Mesodermal cell (in vitro differentiated cells): ENCODE data around the gene FREM1.

ENCODE experiments used
- H3K27ac ChIP-seq: 2 replicates; pipeline ENCODE4 v1.7.0; 2013; ENCODE audit warnings: mild to moderate bottlenecking, low read depth, low read length, moderate library complexity; ENCODE audit not compliant: severe bottlenecking
- H3K36me3 ChIP-seq: 2 replicates; pipeline ENCODE4 v1.7.1; 2013; ENCODE audit warnings: mild to moderate bottlenecking, low read length, moderate library complexity; ENCODE audit not compliant: control insufficient read depth, insufficient read depth
- H3K4me1 ChIP-seq: one replicate; pipeline ENCODE4 v1.7.1; 2013; ENCODE audit warnings: mild to moderate bottlenecking, low read length; ENCODE audit not compliant: insufficient read depth, control insufficient read depth, poor library complexity, severe bottlenecking
- H3K4me3 ChIP-seq: 2 replicates; pipeline ENCODE4 v1.7.0; 2013; ENCODE audit warnings: low read length, control low read depth, mild to moderate bottlenecking; ENCODE audit not compliant: insufficient read depth, poor library complexity, severe bottlenecking; ENCODE audit errors: extremely low read depth
- H3K9me3 ChIP-seq: 2 replicates; pipeline ENCODE4 v1.7.1; 2013; ENCODE audit warnings: mild to moderate bottlenecking, low read length, moderate library complexity; ENCODE audit not compliant: control insufficient read depth
- WGBS, 2 experiments: methylation state at CpG; one replicate each; pipeline ENCODE4 v1.1.5; 2013; ENCODE audit warnings: missing lambda C conversion rate in 2 of 2; ENCODE audit not compliant: insufficient coverage in 2 of 2; 5-methylcytosine and 5-hydroxymethylcytosine counted together

FREM1 gene

GRCh38 chr9:14768405-14769229 lies 141.6 kb downstream of the FREM1 start:
- Histone ChIP-seq H3K9me3 (no peaks in the 10 kb centered on the region), H3K27ac (no peak overlapping the region), H3K4me1 (no peaks in the 10 kb centered on the region), H3K4me3 (no peak overlapping the region), H3K36me3 (no peaks in the 10 kb centered on the region)
- WGBS, 2 experiments, result 7 to 13% methylated on average over 3 to 4 of the region's 8 CpGs

- H3K4me3 ChIP-seq, result no peak overlapping the region
- 79 to 97% methylated on average over 5 to 6 of the region's 6 CpGs for WGBS, 2 experiments
- no peaks in the 10 kb centered on the region for H3K4me1 ChIP-seq
- no peaks in the 10 kb centered on the region for H3K9me3 ChIP-seq
- no peaks in the 10 kb centered on the region for H3K36me3 ChIP-seq
- H3K27ac ChIP-seq, result no peak overlapping the region
Measured at GRCh38 chr9:14766299-14766698, 143.9 kb downstream of the FREM1 start.

GRCh38 chr9:14761584-14761983 lies 148.6 kb downstream of the FREM1 start:
- no peak overlapping the region for H3K4me3 ChIP-seq
- no peaks in the 10 kb centered on the region for H3K4me1 ChIP-seq
- no peak overlapping the region for H3K27ac ChIP-seq
- H3K9me3 ChIP-seq, result no peaks in the 10 kb centered on the region
- no CpG with 5 or more reads among the region's 2 CpGs for WGBS, 2 experiments
- H3K36me3 ChIP-seq, result no peaks in the 10 kb centered on the region

GRCh38 chr9:14760060-14760459 lies 150.2 kb downstream of the FREM1 start:
- Histone ChIP-seq H3K27ac (no peak overlapping the region), H3K4me3 (no peak overlapping the region), H3K9me3 (no peaks in the 10 kb centered on the region), H3K36me3 (no peaks in the 10 kb centered on the region), H3K4me1 (no peaks in the 10 kb centered on the region)
- WGBS, 2 experiments, result no CpG with 5 or more reads among the region's 1 CpG

GRCh38 chr9:14756291-14756690 lies 153.9 kb downstream of the FREM1 start:
- no peak overlapping the region for H3K27ac ChIP-seq
- WGBS, 2 experiments, result no CpG with 5 or more reads among the region's 1 CpG
- no peaks in the 10 kb centered on the region for H3K36me3 ChIP-seq
- no peaks in the 10 kb centered on the region for H3K9me3 ChIP-seq
- no peak overlapping the region for H3K4me3 ChIP-seq
- no peaks in the 10 kb centered on the region for H3K4me1 ChIP-seq

- H3K4me1 ChIP-seq, result no peaks in the 10 kb centered on the region
- no peak overlapping the region for H3K27ac ChIP-seq
- no peaks in the 10 kb centered on the region for H3K36me3 ChIP-seq
- no CpG with 5 or more reads among the region's 1 CpG for WGBS, 2 experiments
- no peak overlapping the region for H3K4me3 ChIP-seq
- H3K9me3 ChIP-seq, result no peaks in the 10 kb centered on the region
Measured at GRCh38 chr9:14752871-14753270, 157.4 kb downstream of the FREM1 start.

- no peak overlapping the region for H3K4me3 ChIP-seq
- H3K36me3 ChIP-seq, result no peaks in the 10 kb centered on the region
- 63 to 85% methylated on average over 1 of the region's 1 CpG for WGBS, 2 experiments
- no peaks in the 10 kb centered on the region for H3K4me1 ChIP-seq
- H3K9me3 ChIP-seq, result no peaks in the 10 kb centered on the region
- no peak overlapping the region for H3K27ac ChIP-seq
Measured at GRCh38 chr9:14752271-14752670, 158.0 kb downstream of the FREM1 start.

- Histone ChIP-seq H3K4me1 (no peaks in the 10 kb centered on the region), H3K4me3 (no peak overlapping the region), H3K27ac (no peak overlapping the region), H3K9me3 (no peaks in the 10 kb centered on the region), H3K36me3 (peaks cover 7% of the 10 kb centered on the region)
Measured at GRCh38 chr9:14750821-14751220, 159.4 kb downstream of the FREM1 start.

- H3K27ac ChIP-seq, result peak overlapping the region; percentile 31
- peaks cover 7% of the 10 kb centered on the region for H3K36me3 ChIP-seq
- no peak overlapping the region for H3K4me3 ChIP-seq
- WGBS, 2 experiments, result 50 to 55% methylated on average over 7 to 8 of the region's 9 CpGs
- H3K4me1 ChIP-seq, result no peaks in the 10 kb centered on the region
- H3K9me3 ChIP-seq, result no peaks in the 10 kb centered on the region
Measured at GRCh38 chr9:14749741-14750211, 160.5 kb downstream of the FREM1 start.

GRCh38 chr9:14748373-14748772 lies 161.9 kb downstream of the FREM1 start:
- Histone ChIP-seq H3K4me1 (no peaks in the 10 kb centered on the region), H3K36me3 (peaks cover 7% of the 10 kb centered on the region), H3K9me3 (no peaks in the 10 kb centered on the region), H3K4me3 (no peak overlapping the region), H3K27ac (no peak overlapping the region)
- 57 to 100% methylated on average over 1 to 2 of the region's 3 CpGs for WGBS, 2 experiments

- H3K4me1 ChIP-seq, result no peaks in the 10 kb centered on the region
- no peaks in the 10 kb centered on the region for H3K9me3 ChIP-seq
- peaks cover 7% of the 10 kb centered on the region for H3K36me3 ChIP-seq
- no peak overlapping the region for H3K4me3 ChIP-seq
- peak overlapping the region; percentile 63 for H3K27ac ChIP-seq
Measured at GRCh38 chr9:14747111-14747510, 163.1 kb downstream of the FREM1 start.
